Kidney (tissue), 14 donors: ENCODE results near the gene AGL. TPM values are rescaled to one million over a fixed set of nuclear protein-coding genes. Genes with fewer than 3 reads are reported as not detected.

ENCODE experiments used
- DNase-seq, 5 donors: peaks; one replicate each; pipeline ENCODE4 v3.0.0-alpha.2; 2013 to 2020
- FAIRE-seq: peaks from 2 replicates; lab custom pipeline; 2012; peaks lifted over from hg19 to GRCh38; lab: Jason Lieb, UNC
- H3K27ac ChIP-seq, 2 donors: one replicate each; pipeline ENCODE4 v1.7.0; 2013; ENCODE audit warnings: low read depth in 2 of 2, low read length in 2 of 2, inconsistent platforms in 1 of 2
- H3K27me3 ChIP-seq: one replicate; pipeline ENCODE4 v1.7.1; 2013; ENCODE audit warnings: low read length, inconsistent platforms; ENCODE audit not compliant: control insufficient read depth, insufficient read depth
- H3K36me3 ChIP-seq, 3 donors: one replicate each; pipeline versions ENCODE4 v1.7.0 to v1.7.1; 2013; ENCODE audit warnings: low read length in 3 of 3, control low read depth in 1 of 3, inconsistent platforms in 1 of 3; ENCODE audit not compliant: insufficient read depth in 3 of 3, control insufficient read depth in 2 of 3
- H3K4me1 ChIP-seq, 3 donors: one replicate each; pipeline versions ENCODE4 v1.7.0 to v1.7.1; 2013; ENCODE audit warnings: low read length in 3 of 3, inconsistent platforms in 1 of 3, low read depth in 1 of 3; ENCODE audit not compliant: control insufficient read depth in 2 of 3, insufficient read depth in 2 of 3
- H3K4me3 ChIP-seq, 3 donors: one replicate each; pipeline versions ENCODE4 v1.7.0 to v1.8.1; 2013; ENCODE audit warnings: low read length in 3 of 3, control low read depth in 1 of 3, inconsistent platforms in 1 of 3
- H3K9ac ChIP-seq, 3 donors: one replicate each; pipeline versions ENCODE4 v1.7.0 to v1.7.1; 2013; ENCODE audit warnings: low read length in 3 of 3, control low read depth in 1 of 3, inconsistent platforms in 1 of 3
- H3K9me3 ChIP-seq, 3 donors: one replicate each; pipeline versions ENCODE4 v1.7.0 to v1.7.1; 2013; ENCODE audit warnings: low read length in 3 of 3, control low read depth in 1 of 3, inconsistent platforms in 1 of 3; ENCODE audit not compliant: control insufficient read depth in 2 of 3, insufficient read depth in 1 of 3
- CTCF ChIP-seq: IDR thresholded peaks from 3 replicates; pipeline ENCODE4 v1.5.1; 2012; ENCODE audit warnings: mild to moderate bottlenecking, moderate library complexity, borderline replicate concordance; ENCODE audit not compliant: insufficient read depth; ENCODE audit errors: extremely low read depth
- intact Hi-C: fragments of 100-400 bp; cut with DNase I; formaldehyde crosslinking; loops from one replicate; pipeline ENCODE4 v1.11.1; 2022
- polyA plus RNA-seq: library from polyadenylated mRNA; stranded (reverse); fragments of 350-450 nt; fragmentation: Illumina TruSeq; extraction: RNeasy Lipid Tissue Mini Kit (QIAGEN cat#74804); gene quantifications from one replicate; pipeline ENCODE4 v1.2.3, GENCODE V29; 2014; ENCODE audit warnings: low read depth, low replicate concordance; ENCODE audit not compliant: insufficient read depth
- total RNA-seq: library from RNA; stranded (reverse); fragmentation: NEBNext Ultra II Directional; extraction: Animal tissue kit (Norgen Biotek cat#: 25700); gene quantifications from one replicate; pipeline ENCODE4 v1.2.1, GENCODE V29; 2021
- donor health status: control.
- donor health status: control.
- donor health status: control.
- donor health status: control.
- donor health status: control.
- donor health status: DM: yes; HTN: yes; CAD: no.
- donor health status: Normal renal cell carcinoma (clear cell type).

AGL gene
- total and polyA plus RNA-seq, 2 donors from 2014 or later = 9.1 to 19.8 TPM

DNA sequence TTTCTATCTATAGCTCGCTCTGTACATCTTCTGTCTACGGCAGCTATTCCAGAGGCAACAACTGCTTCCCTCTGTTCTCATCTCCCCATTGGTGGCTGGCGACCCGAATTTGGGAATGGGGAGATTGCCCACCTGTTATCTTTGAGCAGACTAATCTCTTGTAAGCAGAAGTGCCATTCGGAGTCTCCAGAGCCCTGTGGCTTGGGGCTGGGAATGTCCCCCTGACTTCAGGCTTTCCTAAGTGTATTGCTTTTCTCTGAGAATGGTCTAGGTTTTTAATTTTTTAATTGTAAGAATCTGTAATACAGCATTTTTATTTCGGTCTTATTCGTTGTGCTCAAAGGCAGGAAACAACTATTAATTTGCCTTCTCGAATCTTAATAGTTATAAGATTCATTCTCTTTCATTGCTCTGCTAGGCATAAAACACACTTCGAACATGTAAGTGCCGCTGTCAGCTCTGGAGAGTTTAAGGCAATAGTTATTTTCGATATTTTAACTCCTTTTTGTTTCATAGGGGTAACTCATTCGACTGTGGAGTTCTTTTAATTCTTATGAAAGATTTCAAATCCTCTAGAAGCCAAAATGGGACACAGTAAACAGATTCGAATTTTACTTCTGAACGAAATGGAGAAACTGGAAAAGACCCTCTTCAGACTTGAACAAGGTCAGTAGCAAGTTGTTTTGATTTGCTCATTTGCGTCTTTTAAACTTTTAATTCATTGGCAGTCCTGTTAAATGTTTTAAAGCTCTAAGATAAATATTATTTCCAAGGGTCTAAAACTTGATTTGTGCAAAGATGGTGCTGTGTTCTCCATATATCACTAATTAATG is 514 bp downstream of the AGL start:
- Histone ChIP-seq H3K4me1 (peaks cover 0 to 4% (median 3%) of the 10 kb centered on the region in 3 donors), H3K9me3 (no peaks in the 10 kb centered on the region), H3K9ac (peak overlapping the region; percentile 63 to 82 (median 78)), H3K36me3 (no peaks in the 10 kb centered on the region), H3K27ac (peak overlapping the region; percentile 83 to 84), H3K27me3 (no peaks in the 10 kb centered on the region), H3K4me3 (peak overlapping the region; percentile 72 to 96 (median 74))
- FAIRE-seq (no peak), DNase-seq (no peak)
- intact Hi-C loops = no loop called here
- no peak for TF ChIP-seq CTCF

DNA sequence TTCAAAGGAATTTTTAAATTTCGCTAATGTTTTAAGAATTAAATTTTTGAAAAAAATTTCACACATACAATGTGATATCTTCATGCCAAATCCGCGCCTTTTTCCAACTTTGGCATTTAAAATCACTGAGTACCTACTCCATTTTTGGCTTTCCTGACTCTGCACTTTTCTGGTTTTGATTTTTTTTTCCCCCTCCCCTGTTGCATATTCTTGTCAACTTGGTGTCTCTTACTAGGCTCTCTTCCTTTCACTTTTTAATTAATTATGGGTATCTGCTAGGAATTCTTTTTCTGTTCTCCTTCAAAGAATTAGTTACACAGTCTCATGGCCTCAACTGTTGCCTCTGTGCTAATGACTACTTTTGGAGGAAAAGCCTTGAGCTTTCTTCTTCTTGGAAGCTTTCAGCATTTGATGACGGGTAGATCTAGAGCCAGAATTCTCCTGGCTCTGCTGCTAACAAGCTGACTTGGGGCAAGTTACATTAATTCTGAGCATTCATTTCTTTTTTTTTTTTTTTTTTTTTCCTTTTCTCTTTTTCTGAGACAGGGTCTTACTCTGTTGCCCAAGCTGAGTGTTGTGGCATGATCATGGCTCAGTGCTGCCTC is 1.8 kb downstream of the AGL start:
- TF ChIP-seq CTCF = no peak
- H3K27me3 ChIP-seq = no peaks in the 10 kb centered on the region
- H3K4me3 ChIP-seq = peak overlapping the region in 1 of 3 donors; percentile 18
- H3K36me3 ChIP-seq = no peaks in the 10 kb centered on the region
- peaks cover 0 to 4% (median 3%) of the 10 kb centered on the region in 3 donors for H3K4me1 ChIP-seq
- FAIRE-seq = no peak
- no peak for DNase-seq
- H3K27ac ChIP-seq = no peak overlapping the region
- intact Hi-C loops = no loop called here
- H3K9ac ChIP-seq = no peak overlapping the region
- no peaks in the 10 kb centered on the region for H3K9me3 ChIP-seq

DNA sequence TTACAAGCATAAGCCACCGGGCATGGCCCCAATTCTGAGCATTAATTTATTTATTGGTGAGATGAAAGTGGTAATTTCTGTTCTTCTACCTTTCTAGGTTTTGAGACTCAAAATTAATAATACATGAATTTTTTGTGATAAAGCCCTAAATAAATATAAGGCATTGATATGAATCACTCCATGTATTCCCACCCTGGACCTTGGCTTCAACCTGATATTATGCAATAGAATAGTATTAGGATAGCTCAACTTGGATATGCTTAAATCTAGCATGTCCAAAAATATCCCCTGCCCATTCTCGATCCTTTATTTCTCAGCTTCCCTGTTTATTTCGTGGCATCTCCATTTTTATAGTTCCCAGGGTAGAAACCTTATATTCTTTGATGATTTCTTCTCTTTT is 2.5 kb downstream of the AGL start:
- Histone ChIP-seq H3K4me3 (no peak overlapping the region), H3K9me3 (no peaks in the 10 kb centered on the region), H3K27ac (no peak overlapping the region), H3K36me3 (no peaks in the 10 kb centered on the region), H3K27me3 (no peaks in the 10 kb centered on the region), H3K4me1 (peaks cover 0 to 4% (median 3%) of the 10 kb centered on the region in 3 donors), H3K9ac (no peak overlapping the region)
- DNase-seq (no peak), FAIRE-seq (no peak)
- TF ChIP-seq CTCF = no peak
- intact Hi-C loops = no loop called here
